ENCODE data around the gene ADAT3.

Gene ADAT3

GRCh38 chr19:1889907-1890306 is 15.3 kb upstream of the ADAT3 start:
- Histone ChIP-seq H3K9me3 (replicated peaks; ENCODE audit: low read length) (no peaks in the 10 kb centered on the region), H3K27me3 (ENCODE audit: control insufficient read depth, insufficient read depth, low read length) (no peaks in the 10 kb centered on the region), H3K4me1 (ENCODE audit: control insufficient read depth, insufficient read depth, low read length) (no peaks in the 10 kb centered on the region), H3K4me2 (ENCODE audit: low read length) (no peak overlapping the region), H3K36me3 (ENCODE audit: insufficient read depth, low read length) (peaks cover 1% of the 10 kb centered on the region), H3K9ac (ENCODE audit: low read depth, low read length) (no peak overlapping the region), H3K4me3 (ENCODE audit: low read length) (no peak overlapping the region)

- H3K4me1 ChIP-seq (ENCODE audit: control insufficient read depth, insufficient read depth, low read length) = peaks cover 10% of the 10 kb centered on the region
- H3K4me3 ChIP-seq (ENCODE audit: low read length) = no peak overlapping the region
- H3K9me3 ChIP-seq (replicated peaks; ENCODE audit: low read length) = no peaks in the 10 kb centered on the region
- H3K36me3 ChIP-seq (ENCODE audit: insufficient read depth, low read length) = no peaks in the 10 kb centered on the region
- no peak overlapping the region for H3K4me2 ChIP-seq (ENCODE audit: low read length)
- H3K9ac ChIP-seq (ENCODE audit: low read depth, low read length) = no peak overlapping the region
- no peaks in the 10 kb centered on the region for H3K27me3 ChIP-seq (ENCODE audit: control insufficient read depth, insufficient read depth, low read length)
Observed at GRCh38 chr19:1893791-1894190, 11.4 kb upstream of the ADAT3 start.

- H3K4me3 ChIP-seq (ENCODE audit: low read length) = no peak overlapping the region
- H3K9me3 ChIP-seq (replicated peaks; ENCODE audit: low read length) = no peaks in the 10 kb centered on the region
Observed at GRCh38 chr19:1896508-1896907, 8.7 kb upstream of the ADAT3 start.

GRCh38 chr19:1901940-1902404 is 3.2 kb upstream of the ADAT3 start:
- H3K4me1 ChIP-seq (ENCODE audit: control insufficient read depth, insufficient read depth, low read length) = peaks cover 16% of the 10 kb centered on the region

More at GRCh38 chr19:1896508-1896907, 8.7 kb upstream of the ADAT3 start:
- H3K9ac ChIP-seq (ENCODE audit: low read depth, low read length) = no peak overlapping the region
- peaks cover 10% of the 10 kb centered on the region for H3K4me1 ChIP-seq (ENCODE audit: control insufficient read depth, insufficient read depth, low read length)
- H3K36me3 ChIP-seq (ENCODE audit: insufficient read depth, low read length) = no peaks in the 10 kb centered on the region
- no peaks in the 10 kb centered on the region for H3K27me3 ChIP-seq (ENCODE audit: control insufficient read depth, insufficient read depth, low read length)
- H3K4me2 ChIP-seq (ENCODE audit: low read length) = no peak overlapping the region

GRCh38 chr19:1902923-1903322 is 2.3 kb upstream of the ADAT3 start:
- Histone ChIP-seq H3K9me3 (replicated peaks; ENCODE audit: low read length) (no peaks in the 10 kb centered on the region), H3K27me3 (ENCODE audit: control insufficient read depth, insufficient read depth, low read length) (no peaks in the 10 kb centered on the region), H3K4me3 (ENCODE audit: low read length) (no peak overlapping the region), H3K36me3 (ENCODE audit: insufficient read depth, low read length) (no peaks in the 10 kb centered on the region), H3K4me2 (ENCODE audit: low read length) (no peak overlapping the region), H3K4me1 (ENCODE audit: control insufficient read depth, insufficient read depth, low read length) (peaks cover 13% of the 10 kb centered on the region), H3K9ac (ENCODE audit: low read depth, low read length) (no peak overlapping the region)

More at GRCh38 chr19:1901940-1902404, 3.2 kb upstream of the ADAT3 start:
- H3K4me2 ChIP-seq (ENCODE audit: low read length) = no peak overlapping the region
- H3K27me3 ChIP-seq (ENCODE audit: control insufficient read depth, insufficient read depth, low read length) = no peaks in the 10 kb centered on the region
- no peak overlapping the region for H3K9ac ChIP-seq (ENCODE audit: low read depth, low read length)
- H3K4me3 ChIP-seq (ENCODE audit: low read length) = no peak overlapping the region
- no peaks in the 10 kb centered on the region for H3K36me3 ChIP-seq (ENCODE audit: insufficient read depth, low read length)
- H3K9me3 ChIP-seq (replicated peaks; ENCODE audit: low read length) = no peaks in the 10 kb centered on the region

- Histone ChIP-seq H3K4me2 (ENCODE audit: low read length) (peak overlapping the region; percentile 76), H3K4me3 (ENCODE audit: low read length) (peak overlapping the region; percentile 62), H3K4me1 (ENCODE audit: control insufficient read depth, insufficient read depth, low read length) (peaks cover 21% of the 10 kb centered on the region), H3K9me3 (replicated peaks; ENCODE audit: low read length) (no peaks in the 10 kb centered on the region), H3K36me3 (ENCODE audit: insufficient read depth, low read length) (peaks cover 4% of the 10 kb centered on the region), H3K27me3 (ENCODE audit: control insufficient read depth, insufficient read depth, low read length) (no peaks in the 10 kb centered on the region), H3K9ac (ENCODE audit: low read depth, low read length) (peak overlapping the region; percentile 86)
Observed at GRCh38 chr19:1904860-1905109, 414 bp upstream of the ADAT3 start.

GRCh38 chr19:1905863-1906375 is 720 bp downstream of the ADAT3 start:
- peaks cover 25% of the 10 kb centered on the region for H3K4me1 ChIP-seq (ENCODE audit: control insufficient read depth, insufficient read depth, low read length)
- H3K27me3 ChIP-seq (ENCODE audit: control insufficient read depth, insufficient read depth, low read length) = no peaks in the 10 kb centered on the region
- peak overlapping the region; percentile 78 for H3K4me3 ChIP-seq (ENCODE audit: low read length)
- H3K4me2 ChIP-seq (ENCODE audit: low read length) = peak overlapping the region; percentile 98
- H3K9ac ChIP-seq (ENCODE audit: low read depth, low read length) = peak overlapping the region; percentile 86
- H3K9me3 ChIP-seq (replicated peaks; ENCODE audit: low read length) = no peaks in the 10 kb centered on the region
- peaks cover 4% of the 10 kb centered on the region for H3K36me3 ChIP-seq (ENCODE audit: insufficient read depth, low read length)

- Histone ChIP-seq H3K9ac (ENCODE audit: low read depth, low read length) (peak overlapping the region; percentile 52), H3K4me3 (ENCODE audit: low read length) (no peak overlapping the region), H3K4me1 (ENCODE audit: control insufficient read depth, insufficient read depth, low read length) (peaks cover 25% of the 10 kb centered on the region), H3K9me3 (replicated peaks; ENCODE audit: low read length) (no peaks in the 10 kb centered on the region), H3K4me2 (ENCODE audit: low read length) (peak overlapping the region; percentile 76), H3K27me3 (ENCODE audit: control insufficient read depth, insufficient read depth, low read length) (no peaks in the 10 kb centered on the region), H3K36me3 (ENCODE audit: insufficient read depth, low read length) (peaks cover 4% of the 10 kb centered on the region)
Observed at GRCh38 chr19:1906985-1907562, 1.9 kb downstream of the ADAT3 start.

GRCh38 chr19:1907563-1908363 is 2.6 kb downstream of the ADAT3 start:
- H3K9ac ChIP-seq (ENCODE audit: low read depth, low read length) = peak overlapping the region; percentile 52
- no peaks in the 10 kb centered on the region for H3K27me3 ChIP-seq (ENCODE audit: control insufficient read depth, insufficient read depth, low read length)
- H3K4me1 ChIP-seq (ENCODE audit: control insufficient read depth, insufficient read depth, low read length) = peaks cover 25% of the 10 kb centered on the region
- peaks cover 4% of the 10 kb centered on the region for H3K36me3 ChIP-seq (ENCODE audit: insufficient read depth, low read length)
- peak overlapping the region; percentile 34 for H3K4me3 ChIP-seq (ENCODE audit: low read length)
- no peaks in the 10 kb centered on the region for H3K9me3 ChIP-seq (replicated peaks; ENCODE audit: low read length)
- peak overlapping the region; percentile 76 for H3K4me2 ChIP-seq (ENCODE audit: low read length)

- peaks cover 25% of the 10 kb centered on the region for H3K4me1 ChIP-seq (ENCODE audit: control insufficient read depth, insufficient read depth, low read length)
- peak overlapping the region; percentile 52 for H3K9ac ChIP-seq (ENCODE audit: low read depth, low read length)
- H3K9me3 ChIP-seq (replicated peaks; ENCODE audit: low read length) = no peaks in the 10 kb centered on the region
- peaks cover 7% of the 10 kb centered on the region for H3K36me3 ChIP-seq (ENCODE audit: insufficient read depth, low read length)
- peak overlapping the region; percentile 34 for H3K4me3 ChIP-seq (ENCODE audit: low read length)
- H3K4me2 ChIP-seq (ENCODE audit: low read length) = peak overlapping the region; percentile 76
- no peaks in the 10 kb centered on the region for H3K27me3 ChIP-seq (ENCODE audit: control insufficient read depth, insufficient read depth, low read length)
Observed at GRCh38 chr19:1908364-1908678, 3.1 kb downstream of the ADAT3 start.

GRCh38 chr19:1909761-1910080 is 4.5 kb downstream of the ADAT3 start:
- Histone ChIP-seq H3K9ac (ENCODE audit: low read depth, low read length) (no peak overlapping the region), H3K9me3 (replicated peaks; ENCODE audit: low read length) (no peaks in the 10 kb centered on the region), H3K4me2 (ENCODE audit: low read length) (peak overlapping the region; percentile 27), H3K36me3 (ENCODE audit: insufficient read depth, low read length) (peaks cover 12% of the 10 kb centered on the region), H3K4me1 (ENCODE audit: control insufficient read depth, insufficient read depth, low read length) (peaks cover 25% of the 10 kb centered on the region), H3K27me3 (ENCODE audit: control insufficient read depth, insufficient read depth, low read length) (no peaks in the 10 kb centered on the region), H3K4me3 (ENCODE audit: low read length) (no peak overlapping the region)

- Histone ChIP-seq H3K27me3 (ENCODE audit: control insufficient read depth, insufficient read depth, low read length) (no peaks in the 10 kb centered on the region), H3K36me3 (ENCODE audit: insufficient read depth, low read length) (peaks cover 12% of the 10 kb centered on the region), H3K4me3 (ENCODE audit: low read length) (no peak overlapping the region), H3K9ac (ENCODE audit: low read depth, low read length) (no peak overlapping the region), H3K4me2 (ENCODE audit: low read length) (no peak overlapping the region), H3K9me3 (replicated peaks; ENCODE audit: low read length) (no peaks in the 10 kb centered on the region), H3K4me1 (ENCODE audit: control insufficient read depth, insufficient read depth, low read length) (peaks cover 25% of the 10 kb centered on the region)
Observed at GRCh38 chr19:1910177-1910576, 5.0 kb downstream of the ADAT3 start.

Data from skeletal muscle satellite cell (primary cell).